ENCODE results near the gene ZKSCAN5.
A peak's percentile ranks its signal among the peaks of the same experiment; 100 is the strongest.

- no peak for TF ChIP-seq KDM1A (IDR thresholded peaks at IDR 0.05; ENCODE audit: borderline replicate concordance, low read length)
- TF ChIP-seq CTCF (IDR thresholded peaks at IDR 0.05; ENCODE audit: control extremely low read depth in 1 of 3, insufficient read depth in 1 of 3, low read depth in 1 of 3, low read length in 3 of 3): no peak
- no peak for TF ChIP-seq RFX5 (IDR thresholded peaks at IDR 0.05; ENCODE audit: borderline replicate concordance, low read depth, low read length)
- TF ChIP-seq EP300 (IDR thresholded peaks at IDR 0.05; ENCODE audit: borderline replicate concordance in 1 of 2, low read depth in 2 of 2, low read length in 2 of 2): no peak
- TF ChIP-seq YY1 (IDR thresholded peaks at IDR 0.05; ENCODE audit: low read depth, low read length): no peak
- no peak for TF ChIP-seq MAX (IDR thresholded peaks at IDR 0.05)
- no peak for TF ChIP-seq TEAD4 (IDR thresholded peaks at IDR 0.05; ENCODE audit: low read depth, low read length)
- peak; percentile 28 to 40 for TF ChIP-seq POLR2A (IDR thresholded peaks at IDR 0.05; ENCODE audit: control extremely low read depth in 1 of 2, low read depth in 2 of 2, low read length in 2 of 2)
These were observed 46.6 kb upstream of the ZKSCAN5 start for GRCh38 chr7:99457650-99458493.
